CD14-positive monocyte (primary cell): ENCODE data around the gene DGAT2. TPM values are rescaled to one million over a fixed set of nuclear protein-coding genes. Genes with fewer than 3 reads are reported as not detected.

Experiments used
- DNase-seq, 3 donors: peaks; one replicate each; pipeline ENCODE4 v3.0.0-alpha.2; 2011 to 2022
- H2AFZ ChIP-seq: 2 replicates; pipeline ENCODE4 v1.6.0; 2012; ENCODE audit warnings: mild to moderate bottlenecking, low read depth, low read length, inconsistent platforms; ENCODE audit not compliant: insufficient read depth, poor library complexity, severe bottlenecking
- H3K27ac ChIP-seq, 2 donors: 1 replicate in 1 of 2; 2 replicates in 1 of 2; pipeline ENCODE4 v1.5.1; 2012 to 2013; ENCODE audit warnings: low read length in 2 of 2, control low read depth in 1 of 2, inconsistent platforms in 1 of 2, low read depth in 1 of 2, mild to moderate bottlenecking in 1 of 2
- H3K27me3 ChIP-seq, 2 donors: one replicate each; pipeline versions ENCODE4 v1.6.0 to v1.6.1; 2011 to 2013; ENCODE audit warnings: low read length in 2 of 2; ENCODE audit not compliant: control insufficient read depth in 2 of 2, insufficient read depth in 2 of 2
- H3K36me3 ChIP-seq, 2 donors: replicated peaks in 1 of 2; 1 replicate in 1 of 2; 2 replicates in 1 of 2; pipeline versions ENCODE4 v1.5.1 to v1.6.1; 2012 to 2013; ENCODE audit warnings: low read length in 2 of 2, control low read depth in 1 of 2, inconsistent platforms in 1 of 2, mild to moderate bottlenecking in 1 of 2; ENCODE audit not compliant: insufficient read depth in 2 of 2, control insufficient read depth in 1 of 2
- H3K4me1 ChIP-seq, 2 donors: 1 replicate in 1 of 2; 2 replicates in 1 of 2; pipeline versions ENCODE4 v1.5.1 to v1.6.1; 2012 to 2013; ENCODE audit warnings: low read length in 2 of 2, control low read depth in 1 of 2, inconsistent platforms in 1 of 2, mild to moderate bottlenecking in 1 of 2, moderate library complexity in 1 of 2; ENCODE audit not compliant: insufficient read depth in 2 of 2, control insufficient read depth in 1 of 2
- H3K4me2 ChIP-seq: replicated peaks from 2 replicates; pipeline ENCODE3; 2012; ENCODE audit warnings: low read length, moderate library complexity, mild to moderate bottlenecking; ENCODE audit not compliant: poor library complexity, severe bottlenecking; ENCODE audit errors: extremely low read depth
- H3K4me3 ChIP-seq, 3 experiments: fragments of 200-600 bp in 1 of 3; sonication (generic) in 1 of 3; replicated peaks in 1 of 3; 1 replicate in 2 of 3; 2 replicates in 1 of 3; pipeline ENCODE4 v1.5.1; 2011 to 2013; ENCODE audit warnings: low read length in 3 of 3, mild to moderate bottlenecking in 3 of 3, control low read depth in 2 of 3, low read depth in 2 of 3, inconsistent platforms in 1 of 3, moderate library complexity in 1 of 3
- H3K79me2 ChIP-seq: 2 replicates; pipeline ENCODE4 v1.6.0; 2012; ENCODE audit warnings: mild to moderate bottlenecking, control low read depth, inconsistent platforms, low read length, moderate library complexity; ENCODE audit not compliant: insufficient read depth
- H3K9ac ChIP-seq: 2 replicates; pipeline ENCODE4 v1.6.0; 2017; ENCODE audit warnings: low read length, mild to moderate bottlenecking; ENCODE audit not compliant: insufficient read depth, poor library complexity, severe bottlenecking
- H3K9me3 ChIP-seq, 2 donors: replicated peaks in 1 of 2; 1 replicate in 1 of 2; 2 replicates in 1 of 2; pipeline versions ENCODE4 v1.5.1 to v1.6.1; 2012 to 2013; ENCODE audit warnings: low read length in 2 of 2, control low read depth in 1 of 2; ENCODE audit not compliant: control insufficient read depth in 1 of 2, insufficient read depth in 1 of 2
- H4K20me1 ChIP-seq: 2 replicates; pipeline ENCODE4 v1.6.0; 2012; ENCODE audit warnings: mild to moderate bottlenecking, low read length, control low read depth, moderate library complexity; ENCODE audit not compliant: insufficient read depth
- H3K27ac Mint-ChIP-seq, 7 donors: one replicate each; pipeline ENCODE4 v1.8.0; 2020; ENCODE audit warnings: mild to moderate bottlenecking in 7 of 7, mixed read lengths in 7 of 7, moderate library complexity in 6 of 7, inconsistent platforms in 2 of 7
- H3K27me3 Mint-ChIP-seq, 3 donors: one replicate each; pipeline ENCODE4 v1.8.0; 2021 to 2022; ENCODE audit warnings: low read depth in 3 of 3, mild to moderate bottlenecking in 3 of 3, mixed read lengths in 3 of 3, moderate library complexity in 3 of 3, inconsistent platforms in 1 of 3
- H3K36me3 Mint-ChIP-seq, 2 donors: one replicate each; pipeline ENCODE4 v1.8.0; 2020; ENCODE audit warnings: mixed read lengths in 2 of 2, inconsistent platforms in 1 of 2, mild to moderate bottlenecking in 1 of 2
- H3K4me1 Mint-ChIP-seq: one replicate; pipeline ENCODE4 v1.8.0; 2020; ENCODE audit warnings: mild to moderate bottlenecking, mixed read lengths
- H3K4me3 Mint-ChIP-seq, 2 donors: one replicate each; pipeline ENCODE4 v1.8.0; 2020; ENCODE audit warnings: mild to moderate bottlenecking in 2 of 2, mixed read lengths in 2 of 2, moderate library complexity in 1 of 2
- H3K9me3 Mint-ChIP-seq, 7 donors: one replicate each; pipeline ENCODE4 v1.8.0; 2020 to 2022; ENCODE audit warnings: mixed read lengths in 7 of 7, mild to moderate bottlenecking in 6 of 7, moderate library complexity in 6 of 7, inconsistent platforms in 2 of 7
- WGBS: methylation state at CpG from one replicate; pipeline ENCODE4 v1.1.5; 2013; ENCODE audit warnings: missing lambda C conversion rate; ENCODE audit not compliant: insufficient coverage; 5-methylcytosine and 5-hydroxymethylcytosine counted together
- intact Hi-C, 2 donors: fragments of 100-400 bp; cut with micrococcal nuclease; formaldehyde crosslinking; loops; one replicate each; pipeline versions ENCODE4 v1.15.0 to v1.15.1; 2023
- polyA plus RNA-seq, 3 donors: library from polyadenylated mRNA; depleted of rRNA in 1 of 3; unstranded in 2 of 3; stranded (reverse) in 1 of 3; fragments of 300-500 nt in 2 of 3; fragments of >200 nt in 1 of 3; fragmentation: Illumina TruSeq in 2 of 3; gene quantifications; 1 replicate in 2 of 3; 2 replicates in 1 of 3; pipeline ENCODE4 v1.2.3, GENCODE V29; 2012 to 2021
- TF ChIP-seq, protein P1 (sequence below): fragments of 200-600 bp; IDR thresholded peaks from one replicate; pipeline ENCODE4 v1.8.0; 2022; ENCODE audit warnings: antibody characterized with exemption, mild to moderate bottlenecking

The DGAT2 gene
- polyA plus RNA-seq, 3 donors, result 7.0 to 18.4 (median 14.8) TPM

DNA sequence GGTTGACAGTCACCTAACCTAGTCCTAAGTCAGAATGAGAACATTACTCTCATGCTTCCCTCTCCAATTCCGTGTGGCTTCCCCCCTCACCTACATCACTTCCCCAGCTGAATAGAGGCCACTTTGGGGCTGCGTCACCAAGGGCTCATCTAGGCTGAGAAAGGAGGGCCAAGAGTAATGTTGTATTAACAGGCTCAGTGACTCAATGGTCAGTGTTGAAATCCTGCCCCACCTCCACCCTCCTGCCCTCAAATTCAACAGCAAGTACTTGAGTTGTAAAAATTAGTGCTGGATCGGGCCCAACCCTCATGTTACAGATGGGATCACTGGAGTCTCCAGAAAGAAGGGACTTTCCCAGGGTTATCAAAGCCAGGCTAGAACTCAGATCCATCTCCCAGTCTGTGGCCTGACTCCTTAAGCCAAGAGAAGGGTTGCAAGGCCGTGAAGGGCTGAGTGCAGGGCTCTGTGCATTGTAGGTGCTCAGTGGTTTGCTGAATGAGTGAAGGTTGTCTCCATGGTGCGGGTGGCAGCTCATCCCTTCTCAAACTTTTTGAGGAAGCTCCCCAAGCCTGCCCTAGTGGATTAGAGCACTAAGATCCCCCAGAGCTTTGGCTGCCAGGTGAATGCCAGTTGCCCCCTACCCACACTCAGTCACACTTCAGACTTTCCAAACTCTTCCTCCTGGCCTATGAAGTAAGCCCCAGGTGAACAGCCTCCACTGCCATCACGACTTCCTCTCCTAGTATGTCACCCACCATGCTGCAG is 3.2 kb downstream of the DGAT2 start:
- peaks cover 7 to 15% (median 9%) of the 10 kb centered on the region in 3 donors for H3K27me3 Mint-ChIP-seq
- peak overlapping the region; percentile 88 to 97 (median 94) for H3K27ac Mint-ChIP-seq
- H3K9me3 Mint-ChIP-seq, result peaks cover 0 to 2% (median 0%) of the 10 kb centered on the region in 7 donors
- no peaks in the 10 kb centered on the region for H3K27me3 ChIP-seq
- H2AFZ ChIP-seq, result no peak overlapping the region
- H3K36me3 ChIP-seq, result no peaks in the 10 kb centered on the region
- peaks cover 93% of the 10 kb centered on the region for H3K4me1 Mint-ChIP-seq
- intact Hi-C loops, result loop anchor here in 1 of 2 donors (5.0 kb wide), 1 partner anchor 40 kb away; no protein-coding TSS in a partner anchor
- peak overlapping the region in 1 of 3 experiments; percentile 79 for H3K4me3 ChIP-seq
- WGBS, result 68% methylated on average over 4 of the region's 6 CpGs
- peak overlapping the region; percentile 93 to 98 for H3K27ac ChIP-seq
- H3K4me2 ChIP-seq, result peak overlapping the region; percentile 82
- peak; percentile 96 to 99 (median 96) for DNase-seq
- peaks cover 93 to 94% of the 10 kb centered on the region in 2 donors for H3K4me1 ChIP-seq
- H3K4me3 Mint-ChIP-seq, result peak overlapping the region; percentile 89
- peaks cover 49% of the 10 kb centered on the region for H3K79me2 ChIP-seq
- H4K20me1 ChIP-seq, result no peaks in the 10 kb centered on the region
- H3K9me3 ChIP-seq, result no peaks in the 10 kb centered on the region
- H3K9ac ChIP-seq, result peak overlapping the region; percentile 70
- TF ChIP-seq, protein P1, sequence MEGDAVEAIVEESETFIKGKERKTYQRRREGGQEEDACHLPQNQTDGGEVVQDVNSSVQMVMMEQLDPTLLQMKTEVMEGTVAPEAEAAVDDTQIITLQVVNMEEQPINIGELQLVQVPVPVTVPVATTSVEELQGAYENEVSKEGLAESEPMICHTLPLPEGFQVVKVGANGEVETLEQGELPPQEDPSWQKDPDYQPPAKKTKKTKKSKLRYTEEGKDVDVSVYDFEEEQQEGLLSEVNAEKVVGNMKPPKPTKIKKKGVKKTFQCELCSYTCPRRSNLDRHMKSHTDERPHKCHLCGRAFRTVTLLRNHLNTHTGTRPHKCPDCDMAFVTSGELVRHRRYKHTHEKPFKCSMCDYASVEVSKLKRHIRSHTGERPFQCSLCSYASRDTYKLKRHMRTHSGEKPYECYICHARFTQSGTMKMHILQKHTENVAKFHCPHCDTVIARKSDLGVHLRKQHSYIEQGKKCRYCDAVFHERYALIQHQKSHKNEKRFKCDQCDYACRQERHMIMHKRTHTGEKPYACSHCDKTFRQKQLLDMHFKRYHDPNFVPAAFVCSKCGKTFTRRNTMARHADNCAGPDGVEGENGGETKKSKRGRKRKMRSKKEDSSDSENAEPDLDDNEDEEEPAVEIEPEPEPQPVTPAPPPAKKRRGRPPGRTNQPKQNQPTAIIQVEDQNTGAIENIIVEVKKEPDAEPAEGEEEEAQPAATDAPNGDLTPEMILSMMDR, result no peak
- H3K36me3 Mint-ChIP-seq, result peaks cover 41 to 43% of the 10 kb centered on the region in 2 donors

DNA sequence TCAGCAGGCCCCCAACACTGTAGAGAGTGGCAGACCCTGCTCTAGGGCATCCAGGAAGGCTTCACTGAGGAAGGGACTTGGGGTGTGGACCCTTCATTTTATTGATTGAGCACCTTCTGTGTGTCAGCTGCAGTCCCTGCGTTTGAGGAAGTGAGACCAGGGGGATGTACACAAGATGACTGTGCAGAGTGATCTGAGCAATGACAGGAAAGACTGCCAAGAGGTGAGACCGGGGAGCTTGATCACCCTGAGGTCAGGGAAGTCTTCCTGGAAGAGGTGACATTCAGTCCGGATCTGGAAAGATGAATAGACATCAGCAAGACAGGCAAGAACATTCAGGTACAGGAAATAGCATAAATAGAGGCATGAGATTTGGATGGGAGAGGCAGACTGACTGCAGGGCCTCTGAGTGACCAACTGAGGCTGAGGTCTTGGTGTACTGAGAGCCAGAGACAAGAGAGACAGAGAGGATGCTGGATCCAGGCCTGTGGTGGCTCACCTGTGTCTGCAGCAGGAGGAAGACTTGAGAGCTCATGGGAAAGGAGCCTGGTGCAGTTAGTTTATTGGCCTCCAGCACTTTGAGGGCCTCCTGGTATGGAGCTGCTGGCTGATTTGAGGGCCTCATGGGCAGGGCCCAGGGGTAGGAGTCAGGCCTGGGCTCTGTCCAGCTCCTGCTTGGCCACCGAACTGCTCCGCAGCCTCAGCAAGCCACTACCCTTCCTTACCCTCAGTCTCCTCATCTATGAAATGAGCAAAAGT is 5.2 kb downstream of the DGAT2 start:
- peaks cover 47% of the 10 kb centered on the region for H3K79me2 ChIP-seq
- H3K4me2 ChIP-seq, result peak overlapping the region; percentile 20
- TF ChIP-seq, protein P1, result no peak
- H3K9me3 Mint-ChIP-seq, result peaks cover 0 to 2% (median 0%) of the 10 kb centered on the region in 7 donors
- peak overlapping the region in 1 of 3 experiments; percentile 40 for H3K4me3 ChIP-seq
- peaks cover 100% of the 10 kb centered on the region in 2 donors for H3K4me1 ChIP-seq
- no peaks in the 10 kb centered on the region for H3K27me3 ChIP-seq
- H2AFZ ChIP-seq, result no peak overlapping the region
- H4K20me1 ChIP-seq, result no peaks in the 10 kb centered on the region
- H3K27me3 Mint-ChIP-seq, result peaks cover 2 to 12% (median 8%) of the 10 kb centered on the region in 3 donors
- peaks cover 96% of the 10 kb centered on the region for H3K4me1 Mint-ChIP-seq
- H3K27ac ChIP-seq, result peak overlapping the region; percentile 93 to 98
- H3K27ac Mint-ChIP-seq, result peak overlapping the region; percentile 88 to 97 (median 94)
- H3K36me3 Mint-ChIP-seq, result peaks cover 46 to 54% of the 10 kb centered on the region in 2 donors
- peak overlapping the region in 1 of 2 donors; percentile 62 for H3K4me3 Mint-ChIP-seq
- peak; percentile 86 to 98 (median 92) for DNase-seq
- H3K36me3 ChIP-seq, result no peaks in the 10 kb centered on the region
- peak overlapping the region; percentile 70 for H3K9ac ChIP-seq
- H3K9me3 ChIP-seq, result no peaks in the 10 kb centered on the region
- 2% methylated on average over 2 of the region's 5 CpGs for WGBS
- intact Hi-C loops, result loop anchor here in 1 of 2 donors (5.0 kb wide), 1 partner anchor 39 kb away; no protein-coding TSS in a partner anchor
